ENCODE results near the gene PRR35. TPM values are rescaled to one million over a fixed set of nuclear protein-coding genes. Genes with fewer than 3 reads are reported as not detected.

PRR35 gene
- total and polyA plus RNA-seq, 5 experiments from 2014 or later = not detected

- peak overlapping the region in 2 of 10 donors; percentile 47 to 76 for H3K27ac Mint-ChIP-seq
- H3K9me3 Mint-ChIP-seq = no peaks in the 10 kb centered on the region
- ATAC-seq (no peak), DNase-seq (no peak)
- H3K4me3 Mint-ChIP-seq = no peak overlapping the region
- peaks cover 6 to 15% (median 10%) of the 10 kb centered on the region in 4 donors for H3K4me1 Mint-ChIP-seq
- POLR2A ChIA-PET = interaction anchor here (0.8 to 1.8 kb wide), 3 partner anchors 12 to 1187 kb away, joined by 3 to 5 read pairs (median 5); partner anchors contain the start of genes EME2 and NHLRC4
- no peaks in the 10 kb centered on the region for H3K36me3 Mint-ChIP-seq
- no peaks in the 10 kb centered on the region for H3K27me3 Mint-ChIP-seq
These were observed 25.2 kb downstream of the PRR35 start for GRCh38 chr16:585351-585750.

DNA sequence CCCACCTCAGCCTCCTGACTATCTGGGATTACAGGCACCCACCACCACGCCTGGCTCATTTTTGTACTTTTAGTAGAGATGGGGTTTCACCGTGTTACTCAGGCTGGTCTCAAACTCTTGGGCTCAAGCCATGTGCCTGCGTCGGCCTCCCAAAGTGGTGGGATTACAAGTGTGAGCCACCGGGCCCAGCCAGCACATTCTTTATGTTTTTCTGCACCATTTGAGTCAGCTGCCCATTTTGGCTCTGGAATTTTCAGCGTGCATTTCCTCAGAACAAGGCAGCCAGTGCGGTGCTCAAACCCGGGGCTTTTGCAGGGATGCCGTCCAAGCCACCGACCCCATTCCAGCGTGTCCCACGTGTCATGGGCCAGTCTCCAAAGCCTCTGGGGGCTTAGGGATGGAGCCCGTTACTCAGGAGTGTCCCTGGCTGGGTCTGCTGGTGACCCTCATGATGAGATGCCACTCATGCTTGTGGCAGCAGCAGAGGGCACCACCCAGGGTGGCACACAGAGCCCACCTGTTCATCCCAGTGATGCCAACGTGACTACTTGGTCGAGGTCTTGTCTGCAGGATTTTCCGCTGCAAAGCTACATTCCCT is 26.0 kb downstream of the PRR35 start:
- DNase-seq (no peak), ATAC-seq (no peak)
- H3K9me3 Mint-ChIP-seq = no peaks in the 10 kb centered on the region
- no peaks in the 10 kb centered on the region for H3K36me3 Mint-ChIP-seq
- H3K27ac Mint-ChIP-seq = peak overlapping the region in 3 of 10 donors; percentile 21 to 76 (median 56)
- POLR2A ChIA-PET = interaction anchor here (1.4 to 1.8 kb wide), 2 partner anchors 11 to 19 kb away, joined by 3 to 5 read pairs; partner anchors contain the start of gene NHLRC4
- no peaks in the 10 kb centered on the region for H3K27me3 Mint-ChIP-seq
- peak overlapping the region in 1 of 10 donors; percentile 7 for H3K4me3 Mint-ChIP-seq
- H3K4me1 Mint-ChIP-seq = peaks cover 13 to 22% (median 17%) of the 10 kb centered on the region in 4 donors

GRCh38 chr16:586645-587590 is 26.7 kb downstream of the PRR35 start:
- POLR2A ChIA-PET = interaction anchor here (1.2 to 1.8 kb wide), 5 partner anchors 9 to 89 kb away, joined by 3 to 5 read pairs (median 3); partner anchors contain the start of genes NHLRC4 and RHBDL1
- peak overlapping the region in 8 of 10 donors; percentile 11 to 98 (median 78) for H3K27ac Mint-ChIP-seq
- ATAC-seq (no peak), DNase-seq (no peak)
- H3K27me3 Mint-ChIP-seq = no peaks in the 10 kb centered on the region
- no peaks in the 10 kb centered on the region for H3K36me3 Mint-ChIP-seq
- H3K4me3 Mint-ChIP-seq = peak overlapping the region; percentile 52 to 98 (median 92)
- peaks cover 15 to 29% (median 24%) of the 10 kb centered on the region in 4 donors for H3K4me1 Mint-ChIP-seq
- H3K9me3 Mint-ChIP-seq = no peaks in the 10 kb centered on the region

GRCh38 chr16:588639-588888 is 28.4 kb downstream of the PRR35 start:
- H3K4me1 Mint-ChIP-seq = peaks cover 20 to 41% (median 37%) of the 10 kb centered on the region in 4 donors
- peak overlapping the region; percentile 88 to 99 (median 96) for H3K4me3 Mint-ChIP-seq
- peak in 9 of 10 donors; percentile 48 to 87 (median 67) for DNase-seq
- H3K36me3 Mint-ChIP-seq = no peaks in the 10 kb centered on the region
- ATAC-seq = peak; percentile 31 to 34
- peak overlapping the region; percentile 92 to 99 (median 98) for H3K27ac Mint-ChIP-seq
- no peaks in the 10 kb centered on the region for H3K27me3 Mint-ChIP-seq
- POLR2A ChIA-PET = interaction anchor here (0.7 to 1.9 kb wide), 10 partner anchors 10 to 1944 kb away, joined by 3 to 12 read pairs (median 4); partner anchors contain the start of genes METTL26 and WDR90
- no peaks in the 10 kb centered on the region for H3K9me3 Mint-ChIP-seq

GRCh38 chr16:588889-589657 is 28.9 kb downstream of the PRR35 start:
- H3K4me1 Mint-ChIP-seq = peaks cover 22 to 43% (median 41%) of the 10 kb centered on the region in 4 donors
- ATAC-seq = peak; percentile 70 to 75
- DNase-seq = peak; percentile 96 to 100 (median 98)
- no peaks in the 10 kb centered on the region for H3K27me3 Mint-ChIP-seq
- no peaks in the 10 kb centered on the region for H3K9me3 Mint-ChIP-seq
- peak overlapping the region; percentile 98 to 100 (median 98) for H3K27ac Mint-ChIP-seq
- H3K4me3 Mint-ChIP-seq = peak overlapping the region; percentile 95 to 100 (median 99)
- POLR2A ChIA-PET = interaction anchor here (0.7 to 1.9 kb wide), 10 partner anchors 10 to 1944 kb away, joined by 3 to 12 read pairs (median 4); partner anchors contain the start of genes METTL26 and WDR90
- no peaks in the 10 kb centered on the region for H3K36me3 Mint-ChIP-seq

DNA sequence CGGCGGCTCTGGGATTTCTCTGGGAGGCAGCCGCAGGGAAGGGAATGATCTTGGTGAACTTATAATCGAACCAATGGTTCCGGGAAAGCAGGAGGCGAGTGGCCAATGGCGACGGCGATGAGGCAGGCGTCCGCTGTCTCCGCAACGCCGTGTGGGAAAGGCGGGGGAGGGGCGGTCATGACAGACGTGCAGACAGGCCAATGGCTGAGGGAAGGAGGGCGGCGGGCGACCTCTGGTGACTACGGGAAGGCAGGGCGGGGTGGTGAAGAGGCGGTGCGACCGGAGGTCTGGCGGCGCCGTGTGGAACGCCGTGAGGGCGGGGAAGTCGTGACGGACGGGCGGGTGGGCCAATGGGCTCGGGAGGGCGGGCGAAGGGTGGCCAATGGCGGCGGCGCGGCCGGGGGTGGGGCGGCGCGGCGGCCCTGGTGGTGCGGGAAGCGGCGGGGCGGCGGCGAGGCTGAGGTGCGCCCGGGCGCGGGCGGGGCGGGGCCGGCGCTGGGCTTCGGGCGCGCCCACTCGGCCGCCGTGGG is 29.5 kb downstream of the PRR35 start, which contains the start of gene RAB40C:
TSS of gene RAB40C (plus strand) at position 409 of the 530 bp plus-strand sequence. CDS start 226 bp downstream, outside the sequence.
- Mint-ChIP-seq H3K27ac (peak within 1 kb of the TSS; percentile 98 to 100 (median 98)), H3K9me3 (no peaks in the 10 kb centered on the region), H3K4me1 (peaks cover 24 to 46% (median 45%) of the 10 kb centered on the region in 4 donors), H3K36me3 (peaks cover 0 to 2% (median 0%) of the 10 kb centered on the region in 3 donors), H3K4me3 (peak within 1 kb of the TSS; percentile 95 to 100 (median 99)), H3K27me3 (no peaks in the 10 kb centered on the region)
- DNase-seq (peak; percentile 98 to 100 (median 99)), ATAC-seq (peak; percentile 83 to 84)
- POLR2A ChIA-PET = interaction anchor here (0.6 to 1.9 kb wide), 4 partner anchors 42 to 59 kb away, joined by 3 to 12 read pairs (median 7); partner anchors contain the start of genes METTL26 and WDR90

GRCh38 chr16:590188-590814 is 30.1 kb downstream of the PRR35 start:
- POLR2A ChIA-PET = interaction anchor here (0.6 to 1.2 kb wide), 4 partner anchors 41 to 100 kb away, joined by 3 to 5 read pairs (median 4); partner anchors contain the start of gene METTL26
- no peaks in the 10 kb centered on the region for H3K9me3 Mint-ChIP-seq
- peak in 1 of 10 donors; percentile 31 for DNase-seq
- H3K27ac Mint-ChIP-seq = peak overlapping the region; percentile 74 to 97 (median 88)
- H3K36me3 Mint-ChIP-seq = peaks cover 0 to 2% (median 0%) of the 10 kb centered on the region in 3 donors
- peak overlapping the region; percentile 73 to 98 (median 92) for H3K4me3 Mint-ChIP-seq
- no peaks in the 10 kb centered on the region for H3K27me3 Mint-ChIP-seq
- H3K4me1 Mint-ChIP-seq = peaks cover 24 to 46% (median 45%) of the 10 kb centered on the region in 4 donors
- ATAC-seq = peak in 1 of 2 donors; percentile 0

DNA sequence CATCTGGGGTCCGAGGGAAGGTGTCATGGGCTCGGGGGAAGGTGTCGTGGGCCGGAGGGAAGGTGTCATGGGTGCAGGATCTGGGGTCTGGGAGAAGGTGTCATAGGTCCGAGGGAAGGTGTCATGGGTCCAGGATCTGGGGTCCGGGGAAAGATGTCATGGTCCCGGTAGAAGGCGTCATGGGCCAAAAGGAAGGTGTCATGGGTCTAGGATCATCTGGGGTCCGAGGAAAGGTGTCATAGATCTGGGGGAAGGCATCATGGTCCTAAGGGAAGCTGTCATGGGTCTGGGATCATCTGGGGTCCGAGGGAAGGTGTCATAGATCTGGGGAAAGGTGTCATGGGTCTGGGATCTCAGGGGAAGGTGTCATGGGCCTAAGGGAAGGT is 30.6 kb downstream of the PRR35 start:
- Mint-ChIP-seq H3K27ac (peak overlapping the region; percentile 74 to 97 (median 88)), H3K4me1 (peaks cover 22 to 46% (median 44%) of the 10 kb centered on the region in 4 donors), H3K9me3 (no peaks in the 10 kb centered on the region), H3K36me3 (peaks cover 0 to 3% (median 0%) of the 10 kb centered on the region in 3 donors), H3K27me3 (no peaks in the 10 kb centered on the region), H3K4me3 (peak overlapping the region; percentile 73 to 98 (median 92))
- ATAC-seq = no peak
- POLR2A ChIA-PET = interaction anchor here (0.6 to 1.2 kb wide), 4 partner anchors 40 to 99 kb away, joined by 3 to 5 read pairs (median 4); partner anchors contain the start of gene METTL26
- DNase-seq = no peak

GRCh38 chr16:591231-591630 is 31.0 kb downstream of the PRR35 start:
- no peak for DNase-seq
- Mint-ChIP-seq H3K27me3 (no peaks in the 10 kb centered on the region), H3K4me1 (peaks cover 22 to 51% (median 47%) of the 10 kb centered on the region in 4 donors), H3K27ac (peak overlapping the region; percentile 74 to 97 (median 88)), H3K36me3 (peaks cover 0 to 5% (median 0%) of the 10 kb centered on the region in 3 donors), H3K9me3 (no peaks in the 10 kb centered on the region), H3K4me3 (peak overlapping the region; percentile 73 to 98 (median 92))
- no peak for ATAC-seq
- POLR2A ChIA-PET = no interaction called here

- DNase-seq (peak in 1 of 10 donors; percentile 50), ATAC-seq (no peak)
- peak overlapping the region in 9 of 10 donors; percentile 37 to 98 (median 90) for H3K4me3 Mint-ChIP-seq
- peak overlapping the region in 4 of 10 donors; percentile 27 to 78 (median 54) for H3K27ac Mint-ChIP-seq
- POLR2A ChIA-PET = interaction anchor here (2.6 kb wide), 1 partner anchor 44 kb away, joined by 7 read pairs; the partner anchor contains the start of gene METTL26
- H3K4me1 Mint-ChIP-seq = peaks cover 22 to 58% (median 50%) of the 10 kb centered on the region in 4 donors
- peaks cover 0 to 9% (median 0%) of the 10 kb centered on the region in 3 donors for H3K36me3 Mint-ChIP-seq
- H3K9me3 Mint-ChIP-seq = no peaks in the 10 kb centered on the region
- no peaks in the 10 kb centered on the region for H3K27me3 Mint-ChIP-seq
These were observed 31.8 kb downstream of the PRR35 start for GRCh38 chr16:591892-592517.
